Astrocyte of the spinal cord (primary cell): ENCODE results near the gene KRTAP15-1.

ENCODE experiments used
- DNase-seq: peaks from one replicate; pipeline ENCODE4 v3.0.0; 2011; ENCODE audit warnings: low read depth, low spot score
- H3K4me3 ChIP-seq: 2 replicates; pipeline ENCODE4 v1.5.1; 2011; ENCODE audit warnings: low read depth, mild to moderate bottlenecking, low read length, moderate library complexity
- CTCF ChIP-seq: IDR thresholded peaks from 2 replicates; pipeline ENCODE4 v1.5.1; 2012; ENCODE audit warnings: low read depth, mild to moderate bottlenecking, low read length, inconsistent platforms
- in situ Hi-C: cut with HindIII; loops from 2 replicates; pipeline ENCODE4 v1.10.0; 2017; ENCODE audit warnings: low sequenced_read_pairs

Gene KRTAP15-1

GRCh38 chr21:30447056-30447455 is 7.0 kb downstream of the KRTAP15-1 start:
- no peak for DNase-seq
- TF ChIP-seq CTCF: no peak
- no peak overlapping the region for H3K4me3 ChIP-seq
- in situ Hi-C loops: no loop called here

- in situ Hi-C loops: no loop called here
- no peak for TF ChIP-seq CTCF
- no peak overlapping the region for H3K4me3 ChIP-seq
- no peak for DNase-seq
Measured at GRCh38 chr21:30448514-30448913, 8.4 kb downstream of the KRTAP15-1 start.

GRCh38 chr21:30463713-30464112 is 23.6 kb downstream of the KRTAP15-1 start:
- in situ Hi-C loops: no loop called here
- no peak for DNase-seq
- H3K4me3 ChIP-seq: no peak overlapping the region
- TF ChIP-seq CTCF: peak; percentile 33

DNA sequence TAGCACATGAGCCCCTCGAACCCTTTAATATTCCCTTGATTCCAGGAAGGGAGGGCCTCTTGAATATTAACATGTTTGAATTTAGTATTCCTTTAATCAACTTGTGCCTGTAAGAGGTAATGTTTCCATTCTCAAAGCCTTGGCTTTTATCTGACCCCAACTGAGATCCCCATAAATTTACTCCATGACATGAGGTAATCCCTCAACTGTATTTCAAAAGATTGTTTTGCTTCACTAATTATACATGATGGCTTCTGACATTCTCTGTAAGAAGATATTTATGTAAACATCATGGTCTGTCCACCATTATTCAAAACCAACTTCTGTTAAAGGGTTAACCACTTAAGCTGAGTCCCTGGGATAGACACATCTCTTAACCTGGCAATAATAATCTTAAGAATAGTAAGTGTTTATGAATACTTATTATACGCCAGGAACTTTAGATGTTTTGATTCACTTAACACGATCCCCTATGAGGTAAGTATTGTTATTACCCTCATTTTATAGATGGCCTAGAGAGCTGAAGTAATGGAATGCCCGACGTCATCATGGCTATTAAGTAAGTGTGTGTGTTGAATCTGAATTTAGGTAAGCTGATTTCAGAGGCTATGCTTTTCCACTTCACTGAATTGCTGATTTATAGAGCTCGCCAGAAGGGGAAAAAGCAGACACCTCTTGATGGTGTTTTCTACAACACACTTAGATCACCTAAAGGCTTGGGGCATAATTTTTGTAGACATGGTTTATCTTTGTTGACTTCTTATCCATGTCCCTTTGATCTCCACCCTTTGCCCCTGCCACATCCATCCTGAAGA is 29.0 kb downstream of the KRTAP15-1 start:
- no peak for TF ChIP-seq CTCF
- no peak overlapping the region for H3K4me3 ChIP-seq
- DNase-seq: no peak
- in situ Hi-C loops: no loop called here

DNA sequence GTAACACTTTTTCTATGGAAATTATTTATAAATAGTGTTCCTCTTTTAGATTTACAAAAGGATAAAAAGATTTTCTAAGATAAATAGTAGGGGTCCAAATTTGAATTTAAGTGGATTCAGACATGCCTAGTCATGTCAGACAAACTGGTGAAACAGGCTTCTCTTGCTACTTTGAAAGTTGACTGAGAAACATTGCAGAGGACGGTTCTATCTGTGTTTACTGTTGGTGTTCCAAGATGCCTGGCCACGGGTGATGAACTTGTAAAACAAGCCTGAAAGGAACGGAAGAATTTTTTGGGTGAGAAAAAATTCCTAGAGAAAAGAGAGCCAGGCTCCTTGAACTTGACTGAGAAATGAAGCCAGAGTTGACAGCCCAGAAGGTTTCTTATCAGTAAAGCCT is 37.9 kb downstream of the KRTAP15-1 start:
- in situ Hi-C loops: no loop called here
- no peak overlapping the region for H3K4me3 ChIP-seq
- no peak for DNase-seq
- TF ChIP-seq CTCF: no peak

DNA sequence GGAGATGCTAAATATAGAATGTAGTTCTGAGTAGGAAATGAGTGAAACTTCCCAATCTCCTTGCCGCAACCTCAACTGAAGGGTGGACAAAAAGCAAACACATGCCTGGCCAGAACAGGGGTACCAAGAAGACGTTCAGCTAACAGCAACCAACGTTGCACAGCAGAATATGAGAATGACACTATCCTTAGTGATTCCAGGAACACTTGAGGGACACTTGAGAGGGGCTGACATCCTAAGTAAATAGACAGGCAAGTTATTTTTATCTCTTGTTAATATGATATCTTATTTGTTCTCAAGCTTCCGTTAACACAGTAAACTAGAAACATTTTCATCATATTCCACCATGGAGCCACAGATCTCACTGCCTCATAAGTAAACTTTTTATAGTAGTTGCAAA is 39.2 kb downstream of the KRTAP15-1 start:
- H3K4me3 ChIP-seq: no peak overlapping the region
- no peak for TF ChIP-seq CTCF
- in situ Hi-C loops: no loop called here
- DNase-seq: no peak
